Uterus (tissue), 2 donors: ENCODE measurements around the gene KRT84.

Source experiments
- CTCF ChIP-seq, 4 experiments: fragments of 200-600 bp in 2 of 4; fragments of 450-650 bp in 2 of 4; sonication (generic) in 2 of 4; IDR thresholded peaks; one replicate each; pipeline ENCODE4 v1.5.1; 2016 to 2019; ENCODE audit warnings: antibody characterized with exemption in 4 of 4, mild to moderate bottlenecking in 2 of 4, moderate library complexity in 1 of 4
- POLR2A ChIP-seq, 2 donors: fragments of 450-650 bp; IDR thresholded peaks; one replicate each; pipeline ENCODE4 v1.6.1; 2016; ENCODE audit warnings: antibody characterized with exemption in 2 of 2, mild to moderate bottlenecking in 1 of 2, moderate library complexity in 1 of 2

GRCh38 chr12:52423035-52423434 lies 37.6 kb upstream of the KRT84 start:
- TF ChIP-seq CTCF (IDR thresholded peaks at IDR 0.05) = no peak
- TF ChIP-seq POLR2A (IDR thresholded peaks at IDR 0.05) = no peak
